ENCODE measurements around the gene TBX5.
A peak's percentile ranks its signal among the peaks of the same experiment; 100 is the strongest.

The TBX5 gene

DNA sequence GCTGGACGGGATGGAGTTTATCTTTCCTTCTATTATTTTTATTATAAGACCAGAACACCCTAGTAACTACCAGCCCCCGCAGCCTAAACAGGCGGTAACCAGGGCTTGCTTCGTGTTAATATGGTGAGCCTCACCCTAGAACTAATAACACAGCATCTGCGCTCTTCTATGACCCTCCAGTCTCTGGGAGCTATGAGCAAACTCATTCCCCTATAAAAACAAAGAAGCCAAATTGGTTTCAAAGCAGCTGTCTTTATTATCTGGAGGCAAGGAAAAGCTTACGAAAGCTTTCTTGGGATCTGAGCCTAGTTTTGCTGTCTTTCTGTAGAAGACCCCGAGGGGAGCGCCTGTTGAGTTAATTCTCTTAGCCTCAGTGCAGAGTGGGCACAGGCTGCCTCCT, 85.0 kb downstream of the TBX5 start:
- DNase-seq (ENCODE audit: low read depth): no peak

DNA sequence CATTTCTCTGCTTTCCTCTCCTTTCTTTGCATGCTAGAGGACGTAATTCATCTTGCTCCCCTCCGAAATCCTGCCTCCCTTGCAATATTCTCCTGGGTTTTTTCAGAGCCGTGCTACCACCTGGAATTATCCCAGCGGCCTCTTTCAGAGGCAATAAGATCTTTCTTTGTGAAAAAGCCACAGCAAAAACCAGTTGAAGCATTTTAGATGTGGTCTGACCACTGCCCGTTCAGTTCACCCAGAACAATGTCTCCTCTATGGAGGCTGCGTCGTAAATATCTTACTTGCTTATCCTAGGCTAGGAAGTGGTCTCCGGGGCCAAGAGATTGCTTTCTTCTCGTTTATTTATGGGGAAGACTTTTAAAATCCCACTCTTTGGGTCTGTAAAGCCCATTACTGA, 85.8 kb downstream of the TBX5 start:
- no peak for DNase-seq (ENCODE audit: low read depth)

DNA sequence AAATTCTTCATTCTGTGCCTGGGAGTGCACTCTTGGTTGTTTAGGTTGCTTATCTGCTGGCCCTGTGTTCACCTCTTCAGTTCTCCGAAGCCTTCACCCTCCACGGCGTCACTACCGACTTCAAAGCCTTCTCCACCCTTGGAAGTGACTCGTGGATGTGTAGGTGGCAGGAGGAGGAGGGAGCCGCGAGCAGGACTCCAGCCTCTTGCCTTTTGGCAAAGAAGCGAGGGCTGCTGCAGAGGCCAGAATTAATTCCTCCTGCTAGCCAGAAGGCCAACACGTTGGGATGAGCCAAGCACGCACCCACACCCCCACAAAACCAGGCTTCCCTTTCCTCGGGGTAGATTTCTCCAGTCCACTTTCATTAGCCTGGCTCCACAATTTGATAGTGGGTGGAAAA, 86.5 kb downstream of the TBX5 start:
- DNase-seq (ENCODE audit: low read depth): no peak

DNA sequence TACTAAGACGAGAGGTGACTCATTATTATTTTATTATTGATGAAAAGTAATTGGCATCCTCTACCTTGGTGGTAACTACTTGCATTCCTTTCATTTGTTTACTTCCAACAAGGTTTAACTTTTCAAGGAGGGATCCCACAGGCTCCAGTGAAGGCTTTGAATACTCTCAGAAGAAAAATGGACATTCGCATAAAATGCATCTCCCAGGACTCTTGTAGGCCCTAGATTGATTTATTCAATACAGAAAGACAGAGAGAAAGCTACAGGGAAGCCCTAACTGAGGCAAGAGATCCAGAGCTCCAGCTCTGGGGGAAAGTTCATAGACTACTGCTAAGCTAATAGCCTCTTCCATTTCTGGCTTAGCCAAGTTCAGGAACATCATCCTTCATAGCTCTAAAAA, 87.0 kb downstream of the TBX5 start:
- no peak for DNase-seq (ENCODE audit: low read depth)

DNA sequence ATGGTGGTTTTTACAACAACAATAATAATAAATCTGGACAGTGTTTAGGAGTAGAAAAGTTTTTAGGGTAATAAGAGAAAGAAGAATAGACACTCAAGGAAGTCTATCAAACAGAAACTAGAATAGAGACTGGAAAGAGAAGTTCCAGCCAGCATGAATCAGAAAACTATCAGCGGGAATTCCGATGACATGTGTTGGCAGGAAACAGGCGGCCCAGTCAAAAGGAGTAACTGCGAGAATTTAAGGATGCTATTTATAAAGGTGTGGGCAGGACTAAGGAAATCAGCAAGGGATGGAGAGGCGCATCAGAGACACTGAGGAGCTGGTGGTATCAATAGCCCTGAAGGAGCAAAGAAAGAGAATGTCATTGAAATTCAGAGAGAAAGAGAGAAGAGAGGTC, 89.9 kb downstream of the TBX5 start:
- DNase-seq (ENCODE audit: low read depth): peak; percentile 8

DNA sequence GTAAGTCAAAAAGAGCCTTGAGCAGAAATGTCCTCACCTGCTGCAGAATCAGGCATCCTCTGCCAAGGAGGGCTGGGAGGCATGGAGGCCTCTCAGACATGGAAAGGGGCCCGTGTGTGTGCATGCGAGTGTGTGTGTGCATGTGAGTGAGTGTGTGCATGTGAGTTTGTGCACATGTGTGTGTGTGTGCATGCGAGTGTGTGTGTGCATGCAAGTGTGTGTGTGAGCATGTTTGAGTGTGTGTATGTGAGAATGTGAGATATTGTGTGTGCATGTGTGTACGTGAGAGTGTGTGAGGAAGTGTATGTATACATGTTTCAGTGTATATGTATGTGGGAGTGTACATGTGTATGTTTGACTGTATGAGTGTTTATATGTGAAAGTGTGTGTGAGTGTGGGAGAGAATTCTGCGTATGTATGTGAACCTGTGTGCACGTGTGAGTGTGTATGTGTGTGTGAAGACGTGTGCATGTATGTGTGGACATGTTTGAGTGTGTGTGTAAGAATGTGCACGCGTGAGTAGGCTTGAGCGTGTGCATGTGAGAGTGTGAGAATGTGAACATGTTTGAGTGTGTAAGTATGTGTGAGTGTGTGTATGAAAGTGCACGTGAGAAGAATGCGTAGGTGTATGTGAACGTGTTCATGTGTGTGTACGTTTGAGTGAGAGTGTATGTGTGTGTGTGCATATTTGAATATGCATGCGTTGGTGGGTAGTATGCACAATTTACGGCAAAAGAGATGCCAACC, 90.8 kb downstream of the TBX5 start:
- no peak for DNase-seq (ENCODE audit: low read depth)

DNA sequence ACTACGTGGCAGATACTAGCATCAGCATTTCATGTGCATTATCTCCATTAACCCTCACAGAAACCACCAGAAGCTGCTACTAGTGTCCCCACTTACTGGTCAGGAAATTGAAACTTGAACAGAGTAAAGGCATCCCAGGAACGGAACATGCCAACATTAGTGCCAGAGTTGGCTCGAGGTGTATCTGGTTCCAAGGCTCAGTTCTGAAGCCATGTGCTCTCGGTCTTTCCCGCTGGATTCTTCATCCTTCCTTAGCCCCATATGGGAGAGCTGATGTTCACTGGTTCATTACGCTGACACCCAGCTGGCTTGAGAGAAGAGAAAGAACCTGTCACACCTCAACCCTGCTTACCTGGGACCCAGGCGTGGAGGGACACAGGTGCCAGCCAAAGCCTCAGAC, 91.5 kb downstream of the TBX5 start:
- no peak for DNase-seq (ENCODE audit: low read depth)

DNA sequence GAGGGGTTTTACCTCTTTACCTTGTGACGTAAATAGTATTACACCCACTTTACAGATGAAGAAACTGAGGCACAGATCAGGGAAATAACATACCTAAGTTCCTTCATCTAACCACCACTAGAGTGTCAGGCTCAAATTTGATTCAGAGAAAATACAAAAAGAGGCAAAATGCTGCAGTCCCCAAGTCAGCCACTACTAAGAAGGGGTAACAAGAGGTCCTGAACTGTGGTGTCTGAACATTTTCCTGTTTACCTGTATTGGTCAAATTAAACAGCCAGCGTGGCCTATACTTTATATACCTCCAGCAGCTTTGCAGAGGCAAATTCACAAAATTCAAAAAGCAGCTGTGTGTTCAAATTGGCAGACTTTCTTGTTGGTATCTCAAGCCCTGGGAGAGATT, 92.0 kb downstream of the TBX5 start:
- DNase-seq (ENCODE audit: low read depth): no peak

DNA sequence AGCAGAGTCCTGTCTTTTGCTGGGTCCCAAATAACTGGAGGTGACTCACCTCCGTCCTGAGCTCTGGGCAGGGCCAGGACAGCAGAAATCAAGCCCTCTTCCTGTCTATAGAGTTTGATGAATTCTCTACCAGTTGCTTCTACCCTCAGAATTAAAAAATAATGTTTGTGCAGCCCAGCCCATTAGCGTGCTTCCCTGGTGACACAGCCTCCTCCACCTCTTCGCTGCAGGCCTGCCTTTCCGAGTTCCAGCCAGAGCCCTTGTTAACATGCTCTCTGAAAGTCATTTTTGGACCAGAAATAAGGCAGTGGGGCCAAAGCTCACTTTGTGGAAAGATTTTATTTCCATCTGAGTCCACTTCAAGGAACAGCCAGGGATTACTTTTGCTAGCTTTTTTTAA, 94.0 kb downstream of the TBX5 start:
- DNase-seq (ENCODE audit: low read depth): no peak

DNA sequence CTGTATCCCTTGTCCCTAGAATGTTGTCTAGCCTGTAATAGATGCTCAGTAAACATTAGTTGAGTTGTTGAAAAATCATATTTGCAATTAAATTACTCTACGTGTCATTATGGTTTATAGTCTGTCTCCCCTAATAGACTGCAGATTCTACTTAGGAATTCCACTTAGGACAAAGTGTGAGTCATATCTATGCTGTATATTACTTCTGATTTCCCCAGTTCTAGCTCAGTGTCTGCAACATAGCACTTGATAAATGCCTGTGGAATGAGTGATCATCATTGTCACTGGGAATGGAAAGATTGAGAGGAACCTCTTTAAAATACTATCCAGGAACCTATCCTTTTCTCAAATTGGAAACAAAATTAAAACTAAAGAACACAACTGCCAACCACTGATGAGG, 99.3 kb downstream of the TBX5 start:
- peak; percentile 12 for DNase-seq (ENCODE audit: low read depth)

DNA sequence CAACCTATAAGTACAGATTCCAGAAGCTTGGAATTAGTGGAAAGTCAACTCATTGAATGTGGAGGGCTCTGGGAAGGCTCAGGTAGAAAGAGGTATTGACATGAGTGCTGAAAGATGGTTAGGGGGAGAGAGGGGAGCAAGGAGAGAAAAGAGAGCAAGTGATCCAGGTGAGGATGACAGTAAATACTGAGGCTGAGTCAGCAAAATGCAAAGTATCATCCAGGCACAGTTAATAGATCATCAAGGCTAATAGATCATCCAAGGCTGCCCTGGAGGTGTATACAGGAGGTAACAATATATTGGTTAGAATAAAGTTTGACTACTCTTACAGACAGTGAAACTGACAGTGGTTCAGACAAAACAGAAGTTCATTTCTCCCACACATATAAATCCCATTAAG, 100.5 kb downstream of the TBX5 start:
- no peak for DNase-seq (ENCODE audit: low read depth)

All from iris pigment epithelial cell (primary cell).